ENCODE data around the gene NR4A1. TPM values are rescaled to one million over a fixed set of nuclear protein-coding genes. Genes with fewer than 3 reads are reported as not detected.

Gene NR4A1
- total RNA-seq, 3 donors from 2014 or later (not counting 1 experiment from before 2014, with no cell fraction given): 72.5 to 177 (median 96.7) TPM

DNA sequence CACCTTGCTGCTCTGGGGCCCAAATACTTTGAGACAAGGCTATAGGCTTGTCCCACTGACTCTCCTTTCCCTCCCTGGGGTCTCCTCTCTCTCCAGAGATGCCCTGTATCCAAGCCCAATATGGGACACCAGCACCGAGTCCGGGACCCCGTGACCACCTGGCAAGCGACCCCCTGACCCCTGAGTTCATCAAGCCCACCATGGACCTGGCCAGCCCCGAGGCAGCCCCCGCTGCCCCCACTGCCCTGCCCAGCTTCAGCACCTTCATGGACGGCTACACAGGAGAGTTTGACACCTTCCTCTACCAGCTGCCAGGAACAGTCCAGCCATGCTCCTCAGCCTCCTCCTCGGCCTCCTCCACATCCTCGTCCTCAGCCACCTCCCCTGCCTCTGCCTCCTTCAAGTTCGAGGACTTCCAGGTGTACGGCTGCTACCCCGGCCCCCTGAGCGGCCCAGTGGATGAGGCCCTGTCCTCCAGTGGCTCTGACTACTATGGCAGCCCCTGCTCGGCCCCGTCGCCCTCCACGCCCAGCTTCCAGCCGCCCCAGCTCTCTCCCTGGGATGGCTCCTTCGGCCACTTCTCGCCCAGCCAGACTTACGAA is 3.1 kb downstream of the NR4A1 start:
- no peaks in the 10 kb centered on the region for H3K9me3 ChIP-seq (ENCODE audit: control insufficient read depth, insufficient read depth, low read length)
- ATAC-seq (no peak), DNase-seq (no peak)
- TF ChIP-seq, protein P1, sequence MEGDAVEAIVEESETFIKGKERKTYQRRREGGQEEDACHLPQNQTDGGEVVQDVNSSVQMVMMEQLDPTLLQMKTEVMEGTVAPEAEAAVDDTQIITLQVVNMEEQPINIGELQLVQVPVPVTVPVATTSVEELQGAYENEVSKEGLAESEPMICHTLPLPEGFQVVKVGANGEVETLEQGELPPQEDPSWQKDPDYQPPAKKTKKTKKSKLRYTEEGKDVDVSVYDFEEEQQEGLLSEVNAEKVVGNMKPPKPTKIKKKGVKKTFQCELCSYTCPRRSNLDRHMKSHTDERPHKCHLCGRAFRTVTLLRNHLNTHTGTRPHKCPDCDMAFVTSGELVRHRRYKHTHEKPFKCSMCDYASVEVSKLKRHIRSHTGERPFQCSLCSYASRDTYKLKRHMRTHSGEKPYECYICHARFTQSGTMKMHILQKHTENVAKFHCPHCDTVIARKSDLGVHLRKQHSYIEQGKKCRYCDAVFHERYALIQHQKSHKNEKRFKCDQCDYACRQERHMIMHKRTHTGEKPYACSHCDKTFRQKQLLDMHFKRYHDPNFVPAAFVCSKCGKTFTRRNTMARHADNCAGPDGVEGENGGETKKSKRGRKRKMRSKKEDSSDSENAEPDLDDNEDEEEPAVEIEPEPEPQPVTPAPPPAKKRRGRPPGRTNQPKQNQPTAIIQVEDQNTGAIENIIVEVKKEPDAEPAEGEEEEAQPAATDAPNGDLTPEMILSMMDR (IDR thresholded peaks at IDR 0.05): no peak
- Mint-ChIP-seq H3K36me3 (no peaks in the 10 kb centered on the region), H3K4me1 (peaks cover 27 to 29% of the 10 kb centered on the region in 2 donors), H3K4me3 (no peak overlapping the region), H3K27me3 (ENCODE audit: low read depth in 2 of 2) (peaks cover 0 to 4% of the 10 kb centered on the region in 2 donors), H3K27ac (peak overlapping the region; percentile 3 to 97), H3K9me3 (no peaks in the 10 kb centered on the region)
- no peak overlapping the region for H3K4me3 ChIP-seq (ENCODE audit: low read length)
- WGBS (ENCODE audit: insufficient coverage): 95% methylated on average over 21 of the region's 21 CpGs
- H3K27ac ChIP-seq (ENCODE audit: low read length): no peak overlapping the region
- H3K36me3 ChIP-seq (ENCODE audit: control insufficient read depth, insufficient read depth, low read length): no peaks in the 10 kb centered on the region
- no peaks in the 10 kb centered on the region for H3K27me3 ChIP-seq (ENCODE audit: control insufficient read depth, insufficient read depth, low read length)
- intact Hi-C loops (cut with micrococcal nuclease): no loop called here
- peaks cover 31% of the 10 kb centered on the region for H3K4me1 ChIP-seq (ENCODE audit: control insufficient read depth, insufficient read depth, low read length)

DNA sequence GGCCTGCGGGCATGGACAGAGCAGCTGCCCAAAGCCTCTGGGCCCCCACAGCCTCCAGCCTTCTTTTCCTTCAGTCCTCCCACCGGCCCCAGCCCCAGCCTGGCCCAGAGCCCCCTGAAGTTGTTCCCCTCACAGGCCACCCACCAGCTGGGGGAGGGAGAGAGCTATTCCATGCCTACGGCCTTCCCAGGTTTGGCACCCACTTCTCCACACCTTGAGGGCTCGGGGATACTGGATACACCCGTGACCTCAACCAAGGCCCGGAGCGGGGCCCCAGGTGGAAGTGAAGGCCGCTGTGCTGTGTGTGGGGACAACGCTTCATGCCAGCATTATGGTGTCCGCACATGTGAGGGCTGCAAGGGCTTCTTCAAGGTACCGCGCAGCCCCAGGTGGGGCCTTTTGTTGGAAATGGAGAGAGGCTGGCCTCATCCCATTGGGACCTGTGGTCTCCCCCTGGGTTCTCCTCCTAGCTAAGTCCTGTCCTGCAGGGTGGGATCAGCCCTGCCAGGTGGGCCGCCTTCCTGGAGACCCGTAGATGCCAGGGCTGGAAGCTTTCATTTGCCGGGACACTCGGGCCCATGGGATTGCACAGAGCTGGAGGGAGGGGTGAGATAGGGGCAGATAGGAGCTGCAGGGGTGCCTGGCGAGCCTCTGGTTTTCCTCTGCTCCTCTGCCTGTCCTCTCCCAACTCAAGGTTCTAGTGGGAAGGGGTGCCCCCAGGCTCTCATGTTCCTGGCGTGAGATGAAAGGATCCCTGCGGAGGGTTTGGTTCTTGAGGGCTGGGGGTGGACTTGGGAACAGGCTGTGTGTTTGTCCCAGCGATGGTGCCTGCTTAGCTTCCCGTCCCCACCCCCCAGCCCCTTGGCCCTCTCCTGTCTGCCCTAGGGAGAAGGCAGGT is 3.8 kb downstream of the NR4A1 start:
- no peaks in the 10 kb centered on the region for H3K36me3 Mint-ChIP-seq
- H3K4me1 Mint-ChIP-seq: peaks cover 19 to 22% of the 10 kb centered on the region in 2 donors
- peak overlapping the region; percentile 3 to 97 for H3K27ac Mint-ChIP-seq
- intact Hi-C loops (cut with micrococcal nuclease): no loop called here
- TF ChIP-seq, protein P1 (IDR thresholded peaks at IDR 0.05): no peak
- H3K9me3 Mint-ChIP-seq: no peaks in the 10 kb centered on the region
- H3K4me3 ChIP-seq (ENCODE audit: low read length): no peak overlapping the region
- H3K9me3 ChIP-seq (ENCODE audit: control insufficient read depth, insufficient read depth, low read length): no peaks in the 10 kb centered on the region
- H3K4me1 ChIP-seq (ENCODE audit: control insufficient read depth, insufficient read depth, low read length): peaks cover 25% of the 10 kb centered on the region
- no peak overlapping the region for H3K27ac ChIP-seq (ENCODE audit: low read length)
- H3K27me3 Mint-ChIP-seq (ENCODE audit: low read depth in 2 of 2): no peaks in the 10 kb centered on the region
- ATAC-seq: no peak
- peak overlapping the region; percentile 17 for H3K4me3 Mint-ChIP-seq
- DNase-seq: no peak
- H3K27me3 ChIP-seq (ENCODE audit: control insufficient read depth, insufficient read depth, low read length): no peaks in the 10 kb centered on the region
- WGBS (ENCODE audit: insufficient coverage): 98% methylated on average over 19 of the region's 21 CpGs
- H3K36me3 ChIP-seq (ENCODE audit: control insufficient read depth, insufficient read depth, low read length): no peaks in the 10 kb centered on the region

DNA sequence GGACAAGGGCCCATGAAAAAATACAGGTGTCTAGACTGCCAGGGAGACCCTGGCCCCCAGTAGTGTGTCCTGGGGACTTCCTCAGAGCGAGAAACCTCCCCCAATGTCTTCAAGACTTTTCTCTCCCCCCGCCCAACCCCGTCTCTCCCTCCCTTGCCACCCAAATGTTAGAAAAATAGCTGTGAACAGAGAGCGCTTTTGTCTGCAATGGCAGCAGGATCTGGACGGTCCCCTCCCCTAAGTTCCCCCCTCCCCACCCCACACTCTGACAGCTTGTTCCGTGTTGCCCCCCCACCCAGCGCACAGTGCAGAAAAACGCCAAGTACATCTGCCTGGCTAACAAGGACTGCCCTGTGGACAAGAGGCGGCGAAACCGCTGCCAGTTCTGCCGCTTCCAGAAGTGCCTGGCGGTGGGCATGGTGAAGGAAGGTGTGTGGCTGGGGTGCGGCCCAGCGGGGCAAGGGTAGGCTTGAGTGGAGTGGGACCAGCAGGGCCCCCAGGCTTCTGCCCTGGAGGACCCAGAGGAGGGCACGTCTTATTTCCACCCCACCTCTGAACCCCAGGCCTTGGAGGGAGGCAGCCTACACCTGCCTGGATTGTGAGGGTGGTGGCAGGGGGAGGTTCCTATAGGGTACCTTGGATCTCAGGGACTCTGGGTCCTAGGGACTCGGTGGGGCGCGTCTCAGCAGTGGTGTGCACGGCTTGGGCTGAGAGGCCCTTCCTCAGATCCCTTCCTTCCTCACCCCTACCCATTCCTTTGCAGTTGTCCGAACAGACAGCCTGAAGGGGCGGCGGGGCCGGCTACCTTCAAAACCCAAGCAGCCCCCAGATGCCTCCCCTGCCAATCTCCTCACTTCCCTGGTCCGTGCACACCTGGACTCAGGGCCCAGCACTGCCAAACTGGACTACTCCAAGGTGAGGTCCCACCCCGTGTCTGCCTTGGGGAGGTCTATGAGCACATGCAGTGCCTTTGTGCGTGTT is 4.8 kb downstream of the NR4A1 start:
- Mint-ChIP-seq H3K27me3 (ENCODE audit: low read depth in 2 of 2) (no peaks in the 10 kb centered on the region), H3K27ac (peak overlapping the region; percentile 31 to 97), H3K9me3 (no peaks in the 10 kb centered on the region), H3K36me3 (no peaks in the 10 kb centered on the region), H3K4me1 (peaks cover 12 to 13% of the 10 kb centered on the region in 2 donors), H3K4me3 (no peak overlapping the region)
- TF ChIP-seq, protein P1 (IDR thresholded peaks at IDR 0.05): no peak
- 93% methylated on average over 26 of the region's 27 CpGs for WGBS (ENCODE audit: insufficient coverage)
- no peaks in the 10 kb centered on the region for H3K9me3 ChIP-seq (ENCODE audit: control insufficient read depth, insufficient read depth, low read length)
- H3K27me3 ChIP-seq (ENCODE audit: control insufficient read depth, insufficient read depth, low read length): no peaks in the 10 kb centered on the region
- ATAC-seq: no peak
- no peaks in the 10 kb centered on the region for H3K36me3 ChIP-seq (ENCODE audit: control insufficient read depth, insufficient read depth, low read length)
- no peak for DNase-seq
- H3K27ac ChIP-seq (ENCODE audit: low read length): no peak overlapping the region
- H3K4me3 ChIP-seq (ENCODE audit: low read length): no peak overlapping the region
- intact Hi-C loops (cut with micrococcal nuclease): no loop called here
- H3K4me1 ChIP-seq (ENCODE audit: control insufficient read depth, insufficient read depth, low read length): peaks cover 16% of the 10 kb centered on the region

Measured in natural killer cell (primary cell).